ENCODE measurements around the gene LEMD1.

The LEMD1 gene

GRCh38 chr1:205344066-205344928 is 77.6 kb downstream of the LEMD1 start:
- no peak for TF ChIP-seq FOXP2 (optimal IDR thresholded peaks at IDR 0.05; ENCODE audit: borderline replicate concordance, extremely low read depth, extremely low read length, insufficient read depth)
- TF ChIP-seq TAF1 (IDR thresholded peaks at IDR 0.05; ENCODE audit: borderline replicate concordance, insufficient read depth, low read length), result no peak
- TF ChIP-seq REST (IDR thresholded peaks at IDR 0.05; ENCODE audit: insufficient read depth in 1 of 2, low read depth in 2 of 2, low read length in 2 of 2), result no peak
- TF ChIP-seq SIN3A (IDR thresholded peaks at IDR 0.05; ENCODE audit: borderline replicate concordance, insufficient read depth, low read length), result no peak
- TF ChIP-seq POLR2AphosphoS5 (IDR thresholded peaks at IDR 0.05; ENCODE audit: low read depth, low read length), result no peak

- TF ChIP-seq SIN3A (IDR thresholded peaks at IDR 0.05; ENCODE audit: borderline replicate concordance, insufficient read depth, low read length) (no peak), REST (IDR thresholded peaks at IDR 0.05; ENCODE audit: insufficient read depth in 1 of 2, low read depth in 2 of 2, low read length in 2 of 2) (no peak), POLR2AphosphoS5 (IDR thresholded peaks at IDR 0.05; ENCODE audit: low read depth, low read length) (no peak), FOXP2 (optimal IDR thresholded peaks at IDR 0.05; ENCODE audit: borderline replicate concordance, extremely low read depth, extremely low read length, insufficient read depth) (no peak), TAF1 (IDR thresholded peaks at IDR 0.05; ENCODE audit: borderline replicate concordance, insufficient read depth, low read length) (no peak)
Observed at GRCh38 chr1:205343431-205344065, 78.3 kb downstream of the LEMD1 start.

GRCh38 chr1:205342986-205343385 is 78.9 kb downstream of the LEMD1 start:
- TF ChIP-seq POLR2AphosphoS5 (IDR thresholded peaks at IDR 0.05; ENCODE audit: low read depth, low read length) (no peak), TAF1 (IDR thresholded peaks at IDR 0.05; ENCODE audit: borderline replicate concordance, insufficient read depth, low read length) (no peak), SIN3A (IDR thresholded peaks at IDR 0.05; ENCODE audit: borderline replicate concordance, insufficient read depth, low read length) (no peak), FOXP2 (optimal IDR thresholded peaks at IDR 0.05; ENCODE audit: borderline replicate concordance, extremely low read depth, extremely low read length, insufficient read depth) (no peak), REST (IDR thresholded peaks at IDR 0.05; ENCODE audit: insufficient read depth in 1 of 2, low read depth in 2 of 2, low read length in 2 of 2) (no peak)

- no peak for TF ChIP-seq TAF1 (IDR thresholded peaks at IDR 0.05; ENCODE audit: borderline replicate concordance, insufficient read depth, low read length)
- TF ChIP-seq SIN3A (IDR thresholded peaks at IDR 0.05; ENCODE audit: borderline replicate concordance, insufficient read depth, low read length), result no peak
- no peak for TF ChIP-seq POLR2AphosphoS5 (IDR thresholded peaks at IDR 0.05; ENCODE audit: low read depth, low read length)
- no peak for TF ChIP-seq FOXP2 (optimal IDR thresholded peaks at IDR 0.05; ENCODE audit: borderline replicate concordance, extremely low read depth, extremely low read length, insufficient read depth)
- TF ChIP-seq REST (IDR thresholded peaks at IDR 0.05; ENCODE audit: insufficient read depth in 1 of 2, low read depth in 2 of 2, low read length in 2 of 2), result no peak
Observed at GRCh38 chr1:205340676-205341075, 81.2 kb downstream of the LEMD1 start.
